ENCODE results near the gene CTCF. TPM values are rescaled to one million over a fixed set of nuclear protein-coding genes. Genes with fewer than 3 reads are reported as not detected.
"Not testable (repeated sequence)": the region's sequence is repeated elsewhere in the genome, so short reads cannot be mapped to it uniquely, and the experiment has no call there.

Gene CTCF, protein sequence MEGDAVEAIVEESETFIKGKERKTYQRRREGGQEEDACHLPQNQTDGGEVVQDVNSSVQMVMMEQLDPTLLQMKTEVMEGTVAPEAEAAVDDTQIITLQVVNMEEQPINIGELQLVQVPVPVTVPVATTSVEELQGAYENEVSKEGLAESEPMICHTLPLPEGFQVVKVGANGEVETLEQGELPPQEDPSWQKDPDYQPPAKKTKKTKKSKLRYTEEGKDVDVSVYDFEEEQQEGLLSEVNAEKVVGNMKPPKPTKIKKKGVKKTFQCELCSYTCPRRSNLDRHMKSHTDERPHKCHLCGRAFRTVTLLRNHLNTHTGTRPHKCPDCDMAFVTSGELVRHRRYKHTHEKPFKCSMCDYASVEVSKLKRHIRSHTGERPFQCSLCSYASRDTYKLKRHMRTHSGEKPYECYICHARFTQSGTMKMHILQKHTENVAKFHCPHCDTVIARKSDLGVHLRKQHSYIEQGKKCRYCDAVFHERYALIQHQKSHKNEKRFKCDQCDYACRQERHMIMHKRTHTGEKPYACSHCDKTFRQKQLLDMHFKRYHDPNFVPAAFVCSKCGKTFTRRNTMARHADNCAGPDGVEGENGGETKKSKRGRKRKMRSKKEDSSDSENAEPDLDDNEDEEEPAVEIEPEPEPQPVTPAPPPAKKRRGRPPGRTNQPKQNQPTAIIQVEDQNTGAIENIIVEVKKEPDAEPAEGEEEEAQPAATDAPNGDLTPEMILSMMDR
- 40.0 and 40.7 TPM in 2 replicates for total RNA-seq
- polyA plus RNA-seq = 16.9 and 20.7 TPM in 2 replicates
- polyA plus RNA-seq (2011; cell fraction: cytosol; rRNA removed) = 27.9 and 31.1 TPM in 2 replicates
- 29.5 and 35.6 TPM in 2 replicates for polyA plus RNA-seq (2011; cell fraction: nucleus; rRNA removed)
- 26.3 and 34.7 TPM in 2 replicates for polyA plus RNA-seq (2012)
- 35.9 and 42.7 TPM in 2 replicates for polyA minus RNA-seq
- polyA minus RNA-seq (2011; cell fraction: cytosol; rRNA and poly(A)+ RNA removed) = 32.0 TPM
- polyA minus RNA-seq (2011; cell fraction: nucleus; rRNA and poly(A)+ RNA removed) = 21.0 and 28.5 TPM in 2 replicates
- Bru-seq, nascent RNA = percentile 79 among the genes with signal in this experiment
- percentile 79 among the genes with signal in this experiment for BruChase-seq, experiment 1, labeled RNA remaining after a 6-hour chase
- percentile 83 among the genes with signal in this experiment for BruChase-seq, experiment 2, labeled RNA remaining after a 2-hour chase
- long read RNA-seq, transcript CTCF-201 (12 exons, 3,941 nt) = major isoform, 51 of 70 reads
- long read RNA-seq, partial matches to known transcripts = 8 of 70 reads
- long read RNA-seq, other reads (novel, unspliced or antisense) = 3 of 70 reads

DNA sequence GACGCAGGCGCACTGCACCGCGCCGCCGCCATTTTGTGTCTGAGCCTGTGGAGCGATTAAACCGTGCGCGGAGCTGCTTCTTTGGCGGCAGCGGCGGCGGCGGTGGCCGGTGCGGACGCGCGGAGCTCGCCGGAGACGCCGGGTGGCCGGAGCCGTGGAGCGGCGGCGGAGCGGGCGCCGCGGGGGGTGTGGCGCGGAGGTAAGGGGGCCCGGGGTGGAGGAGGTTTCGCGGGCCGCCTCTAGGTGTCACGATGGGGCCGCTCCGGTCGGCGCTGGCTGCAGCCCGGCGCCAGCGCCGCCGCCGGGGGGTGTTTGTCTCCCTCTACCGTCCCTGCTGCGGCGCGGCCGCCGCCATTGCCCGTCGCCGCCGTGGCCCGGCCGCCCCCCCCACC is at the start of gene CTCF:
Gene CTCF, plus strand, starts transcription at position 1 of the 392 bp plus-strand sequence. CDS start 48,307 bp downstream, outside the sequence.
- Histone ChIP-seq H3K9me1 (replicated peaks; ENCODE audit: control insufficient read depth, extremely low read depth, insufficient read depth, low read length) (no peaks in the 10 kb centered on the region), H3K4me2 (ENCODE audit: insufficient read depth, low read length) (peak within 1 kb of the TSS; percentile 90), H2AFZ (ENCODE audit: low read depth, low read length) (peak within 1 kb of the TSS; percentile 63), H3K27ac (ENCODE audit: insufficient read depth, low read depth, low read length) (peak within 1 kb of the TSS; percentile 96), H3K9ac (replicated peaks; ENCODE audit: extremely low read depth, insufficient read depth, low read length) (peak within 1 kb of the TSS; percentile 98), H3K27me3 (ENCODE audit: control insufficient read depth in 2 of 2, insufficient read depth in 2 of 2, low read length in 2 of 2) (no peaks in the 10 kb centered on the region), H3K9me3 (replicated peaks; ENCODE audit: control insufficient read depth, insufficient read depth, low read length) (no peaks in the 10 kb centered on the region), H3K36me3 (ENCODE audit: control insufficient read depth in 2 of 2, extremely low read depth in 1 of 2, insufficient read depth in 2 of 2, low read length in 2 of 2) (no peaks in the 10 kb centered on the region), H3K79me2 (ENCODE audit: control insufficient read depth, insufficient read depth, low read length) (peaks cover 45% of the 10 kb centered on the region), H4K20me1 (replicated peaks; ENCODE audit: control insufficient read depth, extremely low read depth, insufficient read depth, low read length) (no peaks in the 10 kb centered on the region), H3K4me1 (ENCODE audit: control insufficient read depth, extremely low read depth, insufficient read depth, low read length) (peaks cover 18% of the 10 kb centered on the region), H3K4me3 (replicated peaks in 1 of 3; ENCODE audit: insufficient read depth in 1 of 3, low read depth in 1 of 3, low read length in 3 of 3) (peak within 1 kb of the TSS; percentile 70 to 94 (median 91))
- no peak for FAIRE-seq
- intact Hi-C loops (cut with micrococcal nuclease) = loop anchor here (1.0 to 5.0 kb wide), 8 partner anchors 15 to 280 kb away; partner anchors contain the start of genes ACD, PARD6A and THAP11
- ChIA-PET POLR2A (interaction anchor here (0.6 to 3.0 kb wide), 5 partner anchors 15 to 397 kb away, joined by 3 to 24 read pairs (median 4); no protein-coding TSS in a partner anchor), CTCF (interaction anchor here (0.9 to 9.9 kb wide), 23 partner anchors 9 to 110 kb away, joined by 3 to 177 read pairs (median 5); partner anchors contain the start of genes ACD, C16orf86, CARMIL2 and ENKD1)
- TF ChIP-seq CTCF (IDR thresholded peaks at IDR 0.05; ENCODE audit: extremely low read depth in 1 of 2, insufficient read depth in 1 of 2, low read depth in 1 of 2, low read length in 2 of 2) (peak; percentile 47 to 74), MYC (IDR thresholded peaks at IDR 0.05; ENCODE audit: low read depth, low read length) (no peak), FOS (IDR thresholded peaks at IDR 0.05; ENCODE audit: borderline replicate concordance, insufficient read depth, low read length) (no peak)
- no TSS peak for BruUV-seq (replicated peaks)
- dilution Hi-C loops (cut with MboI; ENCODE audit: extremely low pct_ligation_motif_present, low sequenced_read_pairs) = no loop called here
- peak; percentile 65 for DNase-seq (ENCODE audit: low read depth, low spot score)

DNA sequence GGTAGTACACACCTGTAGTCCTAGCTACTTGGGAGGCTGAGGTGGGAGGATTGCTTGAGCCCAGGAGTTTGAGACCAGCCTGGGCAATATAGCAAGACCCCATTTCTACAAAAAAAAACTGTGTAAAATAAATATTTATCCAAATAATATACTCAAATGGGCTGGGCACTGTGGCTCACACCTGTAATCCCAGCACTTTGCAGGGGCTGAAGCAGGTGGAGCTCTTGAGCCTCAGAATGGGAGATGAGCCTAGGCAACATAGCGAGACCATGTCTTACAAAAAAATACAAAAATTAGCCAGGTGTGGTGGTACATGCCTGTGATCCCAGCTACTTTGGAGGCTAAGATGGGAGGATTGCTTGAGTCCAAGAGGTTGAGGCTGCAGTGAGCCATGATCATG is 48.4 kb upstream of the CTCF start:
- peaks cover 13% of the 10 kb centered on the region for H3K4me1 ChIP-seq (ENCODE audit: control insufficient read depth, extremely low read depth, insufficient read depth, low read length)
- H3K4me2 ChIP-seq (ENCODE audit: insufficient read depth, low read length); H3K27me3 ChIP-seq (ENCODE audit: control insufficient read depth in 2 of 2, insufficient read depth in 2 of 2, low read length in 2 of 2); H4K20me1 ChIP-seq (replicated peaks; ENCODE audit: control insufficient read depth, extremely low read depth, insufficient read depth, low read length); H3K27ac ChIP-seq (ENCODE audit: insufficient read depth, low read depth, low read length); H3K9ac ChIP-seq (replicated peaks; ENCODE audit: extremely low read depth, insufficient read depth, low read length); H3K79me2 ChIP-seq (ENCODE audit: control insufficient read depth, insufficient read depth, low read length); BruUV-seq (replicated peaks); H3K4me3 ChIP-seq (replicated peaks in 1 of 3; ENCODE audit: insufficient read depth in 1 of 3, low read depth in 1 of 3, low read length in 3 of 3); dilution Hi-C loops (cut with MboI; ENCODE audit: extremely low pct_ligation_motif_present, low sequenced_read_pairs); H3K9me1 ChIP-seq (replicated peaks; ENCODE audit: control insufficient read depth, extremely low read depth, insufficient read depth, low read length); FAIRE-seq; H3K9me3 ChIP-seq (replicated peaks; ENCODE audit: control insufficient read depth, insufficient read depth, low read length); H2AFZ ChIP-seq (ENCODE audit: low read depth, low read length); DNase-seq (ENCODE audit: low read depth, low spot score); POLR2A ChIA-PET; H3K36me3 ChIP-seq (ENCODE audit: control insufficient read depth in 2 of 2, extremely low read depth in 1 of 2, insufficient read depth in 2 of 2, low read length in 2 of 2): not testable (repeated sequence)
- CTCF ChIA-PET = interaction anchor here (0.6 to 10.0 kb wide), 19 partner anchors 8 to 558 kb away, joined by 3 to 247 read pairs (median 4); partner anchors contain the start of genes ACD, AGRP, ATP6V0D1 and CARMIL2
- intact Hi-C loops (cut with micrococcal nuclease) = loop anchor here (1.0 to 2.0 kb wide), 3 partner anchors 20 to 85 kb away; partner anchors contain the start of gene ATP6V0D1

All from endothelial cell of umbilical vein (primary cell).